Activated CD8-positive, alpha-beta T cell treated with anti-CD3 and anti-CD28 coated beads for 36 hours (primary cell): Measurements from ENCODE around the gene ASIC3. TPM values are rescaled to one million over a fixed set of nuclear protein-coding genes. Genes with fewer than 3 reads are reported as not detected.

ENCODE experiments used
- ATAC-seq: fragments of 200-7000 bp; cut with Tn5 transposase; one replicate; pipeline ENCODE4 v1.10.0; 2021; ENCODE audit warnings: mild to moderate bottlenecking, moderate library complexity
- CTCF ChIA-PET: fragments of 350-600 bp; sonication (Branson Sonifier 250); formaldehyde crosslinking; loops from one replicate; lab custom pipeline; 2021; ENCODE audit warnings: antibody characterized with exemption; lab: Charles Lee
- POLR2A ChIA-PET: fragments of 350-600 bp; sonication (Branson Sonifier 250); formaldehyde crosslinking; loops from one replicate; lab custom pipeline; 2021; ENCODE audit warnings: antibody characterized with exemption; lab: Charles Lee
- DNase-seq: peaks from one replicate; pipeline ENCODE4 v3.0.0-alpha.2; 2020
- H3K27ac Mint-ChIP-seq: one replicate; pipeline ENCODE4 v1.8.0; 2021; ENCODE audit warnings: mild to moderate bottlenecking, mixed read lengths
- H3K27me3 Mint-ChIP-seq: one replicate; pipeline ENCODE4 v1.8.0; 2021; ENCODE audit warnings: mixed read lengths
- H3K36me3 Mint-ChIP-seq: one replicate; pipeline ENCODE4 v1.8.0; 2021; ENCODE audit warnings: low read depth, mixed read lengths
- H3K4me1 Mint-ChIP-seq: one replicate; pipeline ENCODE4 v1.8.0; 2021; ENCODE audit warnings: low read depth, mixed read lengths
- H3K4me3 Mint-ChIP-seq: one replicate; pipeline ENCODE4 v1.8.0; 2021; ENCODE audit warnings: mild to moderate bottlenecking, moderate library complexity, mixed read lengths
- H3K9me3 Mint-ChIP-seq: one replicate; pipeline ENCODE4 v1.8.0; 2021; ENCODE audit warnings: mixed read lengths
- intact Hi-C: fragments of 100-400 bp; cut with micrococcal nuclease; formaldehyde crosslinking; loops from one replicate; pipeline ENCODE4 v1.10.0; 2022
- total RNA-seq, 2 experiments: library from RNA; stranded (reverse); gene quantifications; one replicate each; pipeline ENCODE4 v1.2.3, GENCODE V29; 2021
- TF ChIP-seq, protein P1 (sequence below): fragments of 200-600 bp; IDR thresholded peaks from one replicate; pipeline ENCODE4 v1.8.0; 2022; ENCODE audit warnings: antibody characterized with exemption, mild to moderate bottlenecking

Gene ASIC3
- total RNA-seq, 2 experiments from 2014 or later, result 3.7 to 5.8 TPM

DNA sequence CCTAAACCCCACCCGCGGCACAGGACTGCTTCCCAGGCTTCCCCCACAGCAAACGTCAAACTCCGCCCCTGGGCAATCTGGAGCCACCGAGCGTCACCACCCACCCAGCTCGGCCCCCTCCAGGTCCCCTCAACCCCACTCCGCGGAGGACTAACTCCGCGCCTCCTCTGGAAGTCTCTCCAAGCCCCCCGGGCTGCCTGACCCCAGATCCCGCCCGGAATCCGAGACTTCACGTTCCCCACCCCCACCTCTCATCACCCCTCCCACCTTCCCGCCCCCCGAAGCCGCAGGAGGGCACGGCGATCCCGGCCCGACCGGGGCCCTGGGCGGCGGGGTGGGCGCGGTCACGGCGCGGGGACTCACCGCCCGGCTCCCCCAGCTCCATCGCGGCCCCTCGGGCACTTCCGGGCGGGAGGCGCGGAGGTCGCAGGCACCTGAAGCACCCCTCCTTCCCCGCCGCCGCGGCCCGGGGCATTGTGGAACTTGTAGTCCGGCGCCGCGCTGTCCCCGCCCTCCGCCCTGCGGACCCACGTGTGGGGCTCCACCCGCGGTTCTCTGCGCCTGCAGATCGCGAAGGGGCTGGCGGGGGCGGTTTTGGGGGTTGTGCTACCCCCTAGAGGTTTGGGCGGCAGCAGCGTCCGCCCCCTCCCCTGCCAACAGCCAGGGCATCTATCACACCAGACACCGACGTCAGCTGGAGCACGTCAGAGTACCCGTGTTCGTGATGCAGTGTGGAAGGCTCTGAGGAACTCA lies 34.9 kb downstream of the ASIC3 start, which contains the start of gene TMUB1:
TMUB1 (minus strand) TSS at position 423 of the 753 bp plus-strand sequence. CDS start 930 bp downstream, outside the sequence.
- Mint-ChIP-seq H3K4me3 (peak within 1 kb of the TSS; percentile 99), H3K9me3 (no peaks in the 10 kb centered on the region), H3K36me3 (peaks cover 16% of the 10 kb centered on the region), H3K4me1 (peaks cover 41% of the 10 kb centered on the region), H3K27ac (peak within 1 kb of the TSS; percentile 95), H3K27me3 (peaks cover 17% of the 10 kb centered on the region)
- POLR2A ChIA-PET, result interaction anchor here (1.1 to 1.3 kb wide), 3 partner anchors 25 to 75 kb away, joined by 3 to 4 read pairs (median 3); partner anchors contain the start of gene ABCB8
- intact Hi-C loops, result loop anchor here (2.0 kb wide), 1 partner anchor 24 kb away; the partner anchor contains the start of gene SLC4A2
- TF ChIP-seq, protein P1, sequence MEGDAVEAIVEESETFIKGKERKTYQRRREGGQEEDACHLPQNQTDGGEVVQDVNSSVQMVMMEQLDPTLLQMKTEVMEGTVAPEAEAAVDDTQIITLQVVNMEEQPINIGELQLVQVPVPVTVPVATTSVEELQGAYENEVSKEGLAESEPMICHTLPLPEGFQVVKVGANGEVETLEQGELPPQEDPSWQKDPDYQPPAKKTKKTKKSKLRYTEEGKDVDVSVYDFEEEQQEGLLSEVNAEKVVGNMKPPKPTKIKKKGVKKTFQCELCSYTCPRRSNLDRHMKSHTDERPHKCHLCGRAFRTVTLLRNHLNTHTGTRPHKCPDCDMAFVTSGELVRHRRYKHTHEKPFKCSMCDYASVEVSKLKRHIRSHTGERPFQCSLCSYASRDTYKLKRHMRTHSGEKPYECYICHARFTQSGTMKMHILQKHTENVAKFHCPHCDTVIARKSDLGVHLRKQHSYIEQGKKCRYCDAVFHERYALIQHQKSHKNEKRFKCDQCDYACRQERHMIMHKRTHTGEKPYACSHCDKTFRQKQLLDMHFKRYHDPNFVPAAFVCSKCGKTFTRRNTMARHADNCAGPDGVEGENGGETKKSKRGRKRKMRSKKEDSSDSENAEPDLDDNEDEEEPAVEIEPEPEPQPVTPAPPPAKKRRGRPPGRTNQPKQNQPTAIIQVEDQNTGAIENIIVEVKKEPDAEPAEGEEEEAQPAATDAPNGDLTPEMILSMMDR, result no peak
- ATAC-seq (peak; percentile 65), DNase-seq (peak; percentile 90)
- CTCF ChIA-PET, result interaction anchor here (1.0 to 3.7 kb wide), 8 partner anchors 23 to 120 kb away, joined by 3 to 38 read pairs (median 3); no protein-coding TSS in a partner anchor

DNA sequence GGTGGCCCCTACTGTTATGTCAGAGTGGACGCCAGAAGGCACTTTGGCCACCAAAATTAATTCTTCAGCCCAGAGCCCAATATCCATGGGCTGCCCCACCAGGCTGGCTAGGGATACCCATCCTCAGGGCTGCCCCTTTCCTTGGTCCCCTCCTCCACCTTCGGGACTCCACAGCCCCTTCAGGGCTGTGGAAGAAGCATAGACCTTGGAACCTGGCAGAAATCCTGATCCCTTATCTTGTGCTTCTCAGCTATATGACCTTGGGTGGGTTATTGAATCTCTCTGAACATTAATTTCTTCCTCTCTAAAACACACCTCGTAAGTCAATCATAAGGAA lies 35.5 kb downstream of the ASIC3 start:
- H3K4me3 Mint-ChIP-seq, result peak overlapping the region; percentile 99
- no peak for ATAC-seq
- TF ChIP-seq, protein P1, result no peak
- no peaks in the 10 kb centered on the region for H3K9me3 Mint-ChIP-seq
- peaks cover 18% of the 10 kb centered on the region for H3K27me3 Mint-ChIP-seq
- peaks cover 15% of the 10 kb centered on the region for H3K36me3 Mint-ChIP-seq
- ChIA-PET POLR2A (interaction anchor here (1.1 to 1.3 kb wide), 3 partner anchors 25 to 75 kb away, joined by 3 to 4 read pairs (median 3); partner anchors contain the start of gene ABCB8), CTCF (interaction anchor here (1.0 to 3.7 kb wide), 7 partner anchors 23 to 121 kb away, joined by 3 to 38 read pairs (median 3); no protein-coding TSS in a partner anchor)
- peak overlapping the region; percentile 46 for H3K27ac Mint-ChIP-seq
- peaks cover 40% of the 10 kb centered on the region for H3K4me1 Mint-ChIP-seq
- intact Hi-C loops, result loop anchor here (2.0 kb wide), 1 partner anchor 25 kb away; the partner anchor contains the start of gene SLC4A2
- DNase-seq, result no peak

DNA sequence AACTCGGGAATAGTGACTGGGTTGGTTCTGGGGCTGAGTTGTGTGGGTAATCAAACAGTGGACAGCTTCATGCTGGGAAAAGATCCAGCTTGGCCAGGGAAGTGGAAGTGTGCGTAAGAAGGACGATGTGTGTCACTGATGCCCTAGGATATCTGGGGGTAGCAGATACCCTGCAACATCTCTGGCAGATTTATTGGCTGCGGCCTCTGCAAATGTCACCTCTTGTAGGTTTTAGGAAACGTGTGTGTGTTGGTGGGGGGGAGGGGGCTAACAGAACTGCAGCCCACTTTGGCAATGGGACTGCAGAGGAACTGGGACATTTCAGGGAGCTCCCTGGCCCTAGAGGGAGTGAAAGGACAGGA lies 37.0 kb downstream of the ASIC3 start:
- CTCF ChIA-PET, result interaction anchor here (0.5 to 3.7 kb wide), 10 partner anchors 22 to 159 kb away, joined by 3 to 38 read pairs (median 4); partner anchors contain the start of gene GBX1
- H3K4me1 Mint-ChIP-seq, result peaks cover 35% of the 10 kb centered on the region
- intact Hi-C loops, result no loop called here
- peak overlapping the region; percentile 42 for H3K27ac Mint-ChIP-seq
- H3K9me3 Mint-ChIP-seq, result no peaks in the 10 kb centered on the region
- H3K27me3 Mint-ChIP-seq, result peaks cover 22% of the 10 kb centered on the region
- POLR2A ChIA-PET, result interaction anchor here (0.7 to 1.8 kb wide), 4 partner anchors 8 to 71 kb away, joined by 3 to 4 read pairs (median 4); no protein-coding TSS in a partner anchor
- H3K36me3 Mint-ChIP-seq, result peaks cover 6% of the 10 kb centered on the region
- DNase-seq, result no peak
- H3K4me3 Mint-ChIP-seq, result peak overlapping the region; percentile 76
- TF ChIP-seq, protein P1, result no peak
- no peak for ATAC-seq

DNA sequence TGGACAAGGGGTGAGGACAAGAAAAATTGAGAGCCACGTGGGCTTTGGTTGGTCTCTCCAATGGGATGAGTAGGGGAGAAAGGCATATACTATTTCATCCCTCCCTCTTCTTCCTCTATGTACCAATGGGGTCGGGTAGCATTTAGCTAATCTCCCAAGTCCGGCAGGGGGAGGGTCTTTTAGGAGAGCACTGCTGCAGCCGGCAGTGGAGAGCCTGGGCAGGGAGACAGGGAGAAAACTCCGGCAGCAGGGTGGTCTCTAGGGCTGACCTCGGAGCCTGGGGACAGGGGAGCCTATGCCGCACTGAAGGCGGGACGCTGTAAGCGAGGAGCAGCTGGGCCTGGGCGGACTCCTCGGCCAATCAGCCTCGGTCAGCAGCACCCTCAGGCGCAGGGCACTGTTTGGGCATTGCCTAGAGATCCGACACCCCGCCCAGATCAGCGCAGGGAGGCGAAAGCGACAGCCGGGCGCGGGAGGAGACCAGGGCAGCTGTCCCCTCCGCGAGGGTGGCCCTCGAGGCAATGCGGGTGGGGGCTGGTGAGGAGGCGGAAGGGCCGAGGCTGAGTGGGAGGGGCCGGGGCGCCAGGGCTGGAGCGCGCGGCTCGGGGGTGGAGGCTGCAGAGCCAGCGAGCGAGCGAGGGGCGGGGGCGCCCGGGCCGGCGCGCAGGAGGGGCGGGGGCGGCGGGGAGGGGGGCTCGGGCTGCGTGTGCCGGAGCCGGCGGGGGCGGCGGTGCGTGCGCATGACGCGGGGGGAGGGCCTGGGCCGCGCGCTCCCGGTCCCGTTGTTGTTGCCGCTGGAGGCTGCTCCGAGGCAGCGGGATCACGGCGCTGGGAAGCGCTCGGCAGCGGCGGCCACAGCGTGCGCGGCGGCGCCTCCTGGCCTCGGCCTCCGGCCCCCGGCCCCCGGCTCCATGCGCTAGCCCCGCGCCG lies 37.6 kb downstream of the ASIC3 start, which contains the start of gene AGAP3:
AGAP3 (plus strand) TSS at position 785 of the 930 bp plus-strand sequence. CDS start 267 bp downstream, outside the sequence.
- peaks cover 35% of the 10 kb centered on the region for H3K4me1 Mint-ChIP-seq
- peak within 1 kb of the TSS; percentile 80 for H3K4me3 Mint-ChIP-seq
- peaks cover 22% of the 10 kb centered on the region for H3K27me3 Mint-ChIP-seq
- peak; percentile 6 for ATAC-seq
- ChIA-PET POLR2A (interaction anchor here (0.6 to 1.8 kb wide), 5 partner anchors 8 to 72 kb away, joined by 3 to 4 read pairs (median 3); no protein-coding TSS in a partner anchor), CTCF (interaction anchor here (0.5 to 3.7 kb wide), 10 partner anchors 21 to 158 kb away, joined by 3 to 38 read pairs (median 4); partner anchors contain the start of gene GBX1)
- peak; percentile 50 for DNase-seq
- peaks cover 4% of the 10 kb centered on the region for H3K36me3 Mint-ChIP-seq
- TF ChIP-seq, protein P1, result no peak
- intact Hi-C loops, result no loop called here
- H3K27ac Mint-ChIP-seq, result peak within 1 kb of the TSS; percentile 68
- no peaks in the 10 kb centered on the region for H3K9me3 Mint-ChIP-seq
